Mammary epithelial cell (primary cell): ENCODE data around the gene TNFAIP3.

ENCODE experiments used
- EZH2 ChIP-seq: IDR thresholded peaks from 2 replicates; pipeline ENCODE4 v1.6.1; 2012; ENCODE audit warnings: low read length, inconsistent platforms, borderline replicate concordance
- TF ChIP-seq, protein P1 (sequence below), 2 donors: IDR thresholded peaks in 1 of 2; conservative IDR thresholded peaks in 1 of 2; 2 replicates each; pipeline ENCODE4 v1.5.1; 2011 to 2012; ENCODE audit warnings: inconsistent platforms in 2 of 2, low read length in 2 of 2, mild to moderate bottlenecking in 2 of 2, control low read depth in 1 of 2, low read depth in 1 of 2; ENCODE audit not compliant: insufficient read depth in 1 of 2; ENCODE audit errors: extremely low read depth in 1 of 2

DNA sequence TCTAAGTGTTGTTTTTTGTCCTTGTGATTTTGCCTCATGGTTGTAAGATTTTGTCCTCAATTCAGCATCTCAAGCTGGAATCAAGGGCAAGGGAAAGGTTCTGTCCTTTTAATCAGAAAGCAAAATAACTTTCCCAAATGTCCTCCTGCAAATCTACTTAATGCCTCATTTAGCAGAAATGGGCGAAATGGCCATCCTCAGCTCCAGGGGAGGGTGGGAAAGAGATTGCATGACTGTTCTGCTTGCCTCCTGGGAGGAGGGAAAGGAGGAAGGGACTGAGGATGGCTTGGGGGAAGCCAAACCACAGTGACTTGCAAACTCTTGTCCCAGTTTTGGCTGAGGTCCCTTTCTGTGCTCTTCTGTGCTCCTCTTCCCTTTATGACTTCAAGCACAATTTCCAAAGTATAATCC is 43.4 kb downstream of the TNFAIP3 start:
- TF ChIP-seq, protein P1, sequence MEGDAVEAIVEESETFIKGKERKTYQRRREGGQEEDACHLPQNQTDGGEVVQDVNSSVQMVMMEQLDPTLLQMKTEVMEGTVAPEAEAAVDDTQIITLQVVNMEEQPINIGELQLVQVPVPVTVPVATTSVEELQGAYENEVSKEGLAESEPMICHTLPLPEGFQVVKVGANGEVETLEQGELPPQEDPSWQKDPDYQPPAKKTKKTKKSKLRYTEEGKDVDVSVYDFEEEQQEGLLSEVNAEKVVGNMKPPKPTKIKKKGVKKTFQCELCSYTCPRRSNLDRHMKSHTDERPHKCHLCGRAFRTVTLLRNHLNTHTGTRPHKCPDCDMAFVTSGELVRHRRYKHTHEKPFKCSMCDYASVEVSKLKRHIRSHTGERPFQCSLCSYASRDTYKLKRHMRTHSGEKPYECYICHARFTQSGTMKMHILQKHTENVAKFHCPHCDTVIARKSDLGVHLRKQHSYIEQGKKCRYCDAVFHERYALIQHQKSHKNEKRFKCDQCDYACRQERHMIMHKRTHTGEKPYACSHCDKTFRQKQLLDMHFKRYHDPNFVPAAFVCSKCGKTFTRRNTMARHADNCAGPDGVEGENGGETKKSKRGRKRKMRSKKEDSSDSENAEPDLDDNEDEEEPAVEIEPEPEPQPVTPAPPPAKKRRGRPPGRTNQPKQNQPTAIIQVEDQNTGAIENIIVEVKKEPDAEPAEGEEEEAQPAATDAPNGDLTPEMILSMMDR (conservative IDR thresholded peaks at IDR 0.05 in 1 of 2, IDR thresholded peaks at IDR 0.05 in 1 of 2; ENCODE audit: extremely low read depth in 1 of 2, insufficient read depth in 1 of 2, low read depth in 1 of 2, low read length in 2 of 2) = no peak
- no peak for TF ChIP-seq EZH2
